LNCaP clone FGC (cell line): Measurements from ENCODE around the gene CCDC73.

ENCODE experiments used
- DNase-seq: peaks from one replicate; pipeline ENCODE4 v3.0.0-alpha.2; 2011; ENCODE audit warnings: low read depth
- H3K4me3 ChIP-seq: 2 replicates; pipeline ENCODE4 v1.5.1; 2011; ENCODE audit warnings: mild to moderate bottlenecking, low read depth, low read length, control low read depth
- TF ChIP-seq, protein P1 (sequence below): IDR thresholded peaks from 2 replicates; pipeline ENCODE4 v1.5.1; 2012; ENCODE audit warnings: mild to moderate bottlenecking; ENCODE audit not compliant: control insufficient read depth, insufficient read depth; ENCODE audit errors: extremely low read depth

CCDC73 gene

DNA sequence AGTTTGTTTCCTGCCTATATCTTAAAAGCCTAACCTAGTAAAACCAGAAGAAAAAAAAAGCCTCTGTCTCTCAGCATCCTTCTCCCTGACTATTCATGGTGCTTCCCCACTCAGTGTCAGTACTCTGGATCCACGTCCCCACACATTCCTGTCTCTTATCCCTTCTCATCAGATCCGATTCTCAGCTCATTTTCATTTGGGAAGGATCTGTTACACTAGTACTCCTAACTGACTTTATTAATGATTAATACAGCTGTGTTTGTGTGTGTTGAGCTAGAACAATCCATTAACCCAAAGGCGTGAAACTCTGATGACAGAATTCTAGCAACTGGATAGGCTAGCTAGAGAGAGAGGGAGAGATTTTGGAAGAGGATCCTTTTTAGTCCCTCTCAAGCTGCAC is 36.8 kb upstream of the CCDC73 start:
- TF ChIP-seq, protein P1, sequence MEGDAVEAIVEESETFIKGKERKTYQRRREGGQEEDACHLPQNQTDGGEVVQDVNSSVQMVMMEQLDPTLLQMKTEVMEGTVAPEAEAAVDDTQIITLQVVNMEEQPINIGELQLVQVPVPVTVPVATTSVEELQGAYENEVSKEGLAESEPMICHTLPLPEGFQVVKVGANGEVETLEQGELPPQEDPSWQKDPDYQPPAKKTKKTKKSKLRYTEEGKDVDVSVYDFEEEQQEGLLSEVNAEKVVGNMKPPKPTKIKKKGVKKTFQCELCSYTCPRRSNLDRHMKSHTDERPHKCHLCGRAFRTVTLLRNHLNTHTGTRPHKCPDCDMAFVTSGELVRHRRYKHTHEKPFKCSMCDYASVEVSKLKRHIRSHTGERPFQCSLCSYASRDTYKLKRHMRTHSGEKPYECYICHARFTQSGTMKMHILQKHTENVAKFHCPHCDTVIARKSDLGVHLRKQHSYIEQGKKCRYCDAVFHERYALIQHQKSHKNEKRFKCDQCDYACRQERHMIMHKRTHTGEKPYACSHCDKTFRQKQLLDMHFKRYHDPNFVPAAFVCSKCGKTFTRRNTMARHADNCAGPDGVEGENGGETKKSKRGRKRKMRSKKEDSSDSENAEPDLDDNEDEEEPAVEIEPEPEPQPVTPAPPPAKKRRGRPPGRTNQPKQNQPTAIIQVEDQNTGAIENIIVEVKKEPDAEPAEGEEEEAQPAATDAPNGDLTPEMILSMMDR = no peak
- no peak for DNase-seq
- no peak overlapping the region for H3K4me3 ChIP-seq

DNA sequence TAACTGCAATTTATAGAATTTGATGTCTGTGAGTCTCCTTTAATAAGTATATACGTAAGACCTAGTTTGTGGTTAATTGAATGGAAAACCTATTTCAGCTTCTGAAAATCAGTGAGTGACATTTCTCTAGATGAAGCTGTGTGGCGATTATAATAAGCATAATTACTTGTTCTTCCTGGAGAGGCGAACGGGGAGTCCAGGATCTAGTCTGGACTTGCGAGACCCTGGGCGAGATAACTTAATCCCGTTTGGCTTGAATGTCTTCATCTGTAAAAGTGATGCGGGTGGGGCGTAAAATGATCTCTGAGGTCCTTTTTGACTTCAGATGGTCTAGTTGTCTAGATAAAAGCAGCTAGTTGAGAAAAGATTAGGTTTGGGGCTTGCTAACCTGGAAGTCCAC is 36.3 kb upstream of the CCDC73 start:
- peak overlapping the region; percentile 67; the same call in 1 of the 2 replicates for H3K4me3 ChIP-seq
- DNase-seq = no peak
- TF ChIP-seq, protein P1 = no peak

DNA sequence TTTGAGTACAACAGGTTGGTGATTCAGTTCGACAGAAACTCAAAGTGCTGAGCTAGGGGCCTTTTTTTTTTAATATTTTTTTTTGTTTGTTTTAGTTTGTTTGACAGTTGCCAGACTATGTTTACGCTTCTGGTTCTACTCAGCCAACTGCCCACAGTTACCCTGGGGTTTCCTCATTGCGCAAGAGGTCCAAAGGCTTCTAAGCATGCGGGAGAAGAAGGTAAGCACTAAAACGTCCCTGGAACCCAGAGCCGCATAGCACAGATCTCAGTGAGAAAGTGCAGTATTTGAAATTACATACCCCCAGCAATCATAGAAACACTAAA is 35.9 kb upstream of the CCDC73 start:
- peak overlapping the region; percentile 67 for H3K4me3 ChIP-seq
- TF ChIP-seq, protein P1 = no peak
- DNase-seq = peak; percentile 87

DNA sequence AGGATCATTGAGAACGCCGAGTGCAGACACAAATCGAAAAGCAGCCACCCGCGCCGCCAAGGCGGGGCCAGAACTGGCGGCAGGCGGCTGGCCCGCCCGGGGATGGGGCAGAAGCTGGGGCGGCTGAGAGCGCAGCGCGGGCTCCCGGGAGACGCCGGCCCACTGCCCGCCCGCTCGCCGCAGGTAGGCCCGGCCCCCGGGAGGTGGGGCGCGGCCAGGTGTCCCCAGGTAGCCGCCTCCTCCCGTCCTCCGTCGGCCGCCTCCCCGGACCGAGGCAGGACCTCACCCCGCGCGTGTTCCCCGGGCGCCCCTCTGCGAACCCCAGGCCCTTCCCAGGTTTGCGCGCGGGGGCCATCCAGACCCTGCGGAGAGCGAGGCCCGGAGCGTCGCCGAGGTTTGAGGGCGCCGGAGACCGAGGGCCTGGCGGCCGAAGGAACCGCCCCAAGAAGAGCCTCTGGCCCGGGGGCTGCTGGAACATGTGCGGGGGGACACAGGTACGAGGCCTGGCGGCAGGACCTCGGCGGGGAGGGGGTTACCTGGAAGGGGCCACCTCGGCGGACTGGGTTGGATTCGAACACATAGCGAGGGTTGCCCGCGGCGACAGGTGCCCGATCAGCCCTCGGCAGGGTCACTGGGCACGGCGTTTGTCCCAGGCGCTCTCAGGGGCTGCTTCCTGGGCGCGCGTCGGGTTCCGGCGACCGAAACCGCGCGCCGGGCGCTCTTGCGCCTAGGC is 35.4 kb upstream of the CCDC73 start, which contains the start of gene PRRG4:
PRRG4 (plus strand) TSS at position 248 of the 733 bp plus-strand sequence. CDS start 603 bp downstream, outside the sequence.
- TF ChIP-seq, protein P1 = no peak
- peak within 1 kb of the TSS; percentile 67 for H3K4me3 ChIP-seq
- DNase-seq = peak; percentile 56

DNA sequence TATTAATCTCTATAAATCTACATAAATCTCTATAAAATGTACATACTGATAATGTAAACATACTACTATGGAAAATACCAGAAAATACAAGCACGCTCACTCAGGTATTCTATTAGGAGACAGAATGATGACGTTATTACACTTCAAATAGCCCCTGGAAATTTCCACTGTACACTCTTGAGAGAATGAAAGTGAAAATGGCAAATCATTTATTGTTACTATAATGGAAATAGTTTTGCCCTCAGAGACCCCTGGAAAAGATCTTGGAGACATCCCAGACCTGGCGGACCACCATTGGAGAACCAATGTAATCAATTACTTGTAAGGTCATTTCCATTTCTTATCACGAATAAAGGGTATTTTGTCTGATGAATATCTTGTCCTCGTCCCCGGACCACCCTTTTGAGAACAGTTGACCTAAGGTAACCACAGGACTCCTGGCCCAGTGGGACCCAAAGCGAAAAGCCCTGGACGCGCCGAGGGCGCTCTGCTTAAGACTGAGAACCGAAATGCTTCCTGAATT is 34.8 kb upstream of the CCDC73 start:
- no peak for DNase-seq
- TF ChIP-seq, protein P1 = 0 out of 2 replicates have a peak, but pooled peaks have one; percentile 5
- peak overlapping the region; percentile 67 for H3K4me3 ChIP-seq

DNA sequence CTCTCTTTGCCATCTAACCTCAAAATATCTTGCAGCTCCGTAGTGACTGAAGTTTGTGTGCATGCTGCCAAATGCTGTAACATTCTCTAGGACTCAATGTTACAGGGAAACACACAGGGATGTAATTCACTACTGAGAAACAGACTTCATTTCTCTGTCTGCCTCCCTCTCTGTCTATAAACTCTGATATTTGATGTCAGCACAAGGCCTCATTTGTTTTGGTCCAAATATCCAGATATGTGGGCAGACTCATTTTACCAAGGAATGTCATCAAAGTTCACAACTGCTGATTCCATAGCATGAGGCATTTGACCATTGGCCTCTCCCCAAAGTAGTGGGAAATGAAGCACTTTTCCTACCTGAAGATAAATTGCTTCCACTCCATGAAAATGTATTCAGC is 32.8 kb upstream of the CCDC73 start:
- H3K4me3 ChIP-seq = no peak overlapping the region
- TF ChIP-seq, protein P1 = no peak
- no peak for DNase-seq
